NCI-H226 (cell line): Measurements from ENCODE around the gene PRSS53.

Experiments
- DNase-seq: peaks from one replicate; pipeline ENCODE4 v3.0.0-alpha.2; 2015

The PRSS53 gene

GRCh38 chr16:31093132-31093703 is 4.5 kb upstream of the PRSS53 start:
- DNase-seq = peak; percentile 47

DNA sequence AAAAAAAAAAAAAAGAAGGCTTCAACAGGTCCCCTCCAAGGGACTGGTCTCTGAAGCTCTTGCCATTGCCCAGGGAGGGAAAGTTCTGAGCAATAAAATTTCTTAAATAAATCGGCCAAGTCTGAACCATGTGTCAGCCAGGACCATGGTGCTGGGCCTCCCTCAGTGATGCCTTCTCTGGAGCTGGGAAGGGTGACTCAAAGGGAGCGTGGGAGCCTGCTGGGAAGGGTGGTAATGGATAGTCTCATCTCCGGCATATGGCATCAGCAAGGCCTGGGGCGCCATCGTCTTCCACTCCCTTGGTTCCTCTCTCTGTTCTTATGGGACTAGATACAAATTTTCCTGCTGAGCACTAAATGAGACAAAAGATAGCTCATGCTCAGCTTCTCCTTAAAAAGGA is 3.6 kb upstream of the PRSS53 start:
- DNase-seq = no peak

DNA sequence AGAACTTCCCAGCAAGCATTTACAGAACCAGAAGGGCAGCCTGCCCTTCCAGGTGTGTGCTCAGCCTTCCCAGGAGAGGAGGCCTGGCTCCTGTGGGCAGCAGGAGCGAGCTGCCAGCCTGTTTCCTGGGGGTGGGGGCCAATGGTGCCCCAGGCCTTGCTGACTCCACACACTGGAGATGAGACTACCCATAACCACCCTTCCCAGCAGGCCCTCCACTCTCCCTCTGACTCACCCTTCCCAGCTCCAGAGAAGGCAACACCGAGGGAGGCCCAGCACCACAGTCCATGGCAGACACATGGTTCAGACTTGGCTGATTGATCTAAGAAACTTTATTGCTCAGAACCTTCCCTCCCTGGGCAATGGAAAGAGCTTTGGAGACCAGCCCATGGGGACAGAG is 1.8 kb upstream of the PRSS53 start:
- DNase-seq = peak; percentile 65

DNA sequence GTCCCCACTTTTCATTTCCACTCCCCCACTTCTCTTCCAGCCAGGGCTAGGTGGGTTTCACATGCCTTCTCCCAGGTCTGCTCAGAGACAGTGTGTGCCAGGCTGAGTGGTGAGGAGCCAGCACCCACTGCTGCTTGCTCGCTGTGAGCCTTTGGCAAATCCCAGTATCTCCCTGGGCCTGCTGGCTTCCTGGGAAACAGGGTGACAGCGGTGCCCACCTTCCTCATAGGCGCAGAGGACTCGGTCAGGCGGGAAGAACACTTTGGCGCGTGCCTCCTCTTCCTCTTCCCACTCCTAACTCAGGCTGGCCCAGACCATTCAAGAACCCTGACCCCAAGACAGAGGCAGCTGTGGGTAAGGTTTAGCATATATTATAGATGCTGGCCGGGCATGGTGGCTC is 456 bp upstream of the PRSS53 start:
- DNase-seq = no peak

GRCh38 chr16:31087971-31088370 is 772 bp downstream of the PRSS53 start:
- no peak for DNase-seq

DNA sequence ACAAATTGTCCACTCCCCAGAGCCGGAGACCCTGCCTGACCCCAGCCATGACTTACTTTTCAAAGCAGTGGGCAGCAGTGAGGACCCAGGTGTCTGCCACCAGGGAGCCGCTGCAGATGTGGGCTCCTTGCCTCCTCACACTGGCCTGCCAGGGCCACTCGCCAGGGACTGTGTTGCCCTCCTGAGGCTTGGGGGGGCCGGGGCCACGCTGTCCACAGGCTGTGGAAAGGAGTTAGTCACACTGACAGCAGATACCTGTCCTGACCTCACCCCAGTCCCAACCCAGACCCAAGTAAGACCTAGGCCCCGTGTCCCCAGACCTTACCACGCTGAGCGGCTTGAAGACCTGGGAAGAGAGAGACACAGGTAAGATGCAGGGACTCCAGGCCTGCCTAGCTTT is 1.3 kb downstream of the PRSS53 start:
- DNase-seq = no peak

DNA sequence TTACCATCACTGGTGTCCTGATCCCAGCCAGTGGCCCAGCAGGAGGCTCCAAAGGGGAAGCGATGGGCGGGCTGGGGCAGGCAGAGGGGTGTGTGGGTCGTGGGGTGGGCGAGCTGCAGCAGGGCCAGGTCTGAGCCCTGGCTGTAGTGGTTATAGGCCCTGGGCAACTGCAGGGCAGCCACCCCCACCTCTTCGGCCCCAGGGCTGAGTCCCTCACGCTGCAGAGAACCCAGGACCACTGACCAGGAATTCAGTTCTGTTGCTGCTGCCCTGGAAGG is 2.2 kb downstream of the PRSS53 start:
- DNase-seq = no peak

GRCh38 chr16:31085873-31086628 is 2.7 kb downstream of the PRSS53 start:
- DNase-seq = no peak

DNA sequence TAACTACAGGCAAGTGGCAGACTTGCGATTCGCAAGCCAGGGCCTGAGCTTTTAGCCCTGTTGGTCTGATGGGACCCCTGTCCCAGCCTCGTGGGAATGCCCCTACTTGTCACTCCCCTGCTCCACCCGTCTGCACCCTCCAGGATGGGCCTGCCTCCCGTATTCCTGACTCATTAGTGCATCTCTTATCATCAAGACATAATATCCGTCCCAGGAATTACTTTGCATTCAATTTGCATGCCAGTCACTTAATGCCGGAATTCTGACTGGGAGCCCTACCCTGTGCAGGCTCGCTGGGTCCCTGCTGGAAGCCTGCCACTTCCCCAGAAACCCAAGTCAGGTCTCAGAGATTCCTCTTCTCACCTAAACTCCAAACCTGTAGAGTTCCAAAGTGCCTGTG is 3.3 kb downstream of the PRSS53 start:
- no peak for DNase-seq

- DNase-seq = no peak
These were observed 4.0 kb downstream of the PRSS53 start for GRCh38 chr16:31084584-31085302.

- DNase-seq = no peak
These were observed 4.8 kb downstream of the PRSS53 start for GRCh38 chr16:31083981-31084380.

- DNase-seq = no peak
These were observed 5.2 kb downstream of the PRSS53 start for GRCh38 chr16:31083556-31083955.

GRCh38 chr16:31083081-31083480 is 5.7 kb downstream of the PRSS53 start:
- DNase-seq = no peak

- no peak for DNase-seq
These were observed 6.2 kb downstream of the PRSS53 start for GRCh38 chr16:31082368-31083045.

- no peak for DNase-seq
These were observed 7.1 kb downstream of the PRSS53 start for GRCh38 chr16:31081428-31082351.

GRCh38 chr16:31080756-31081419 is 7.9 kb downstream of the PRSS53 start:
- no peak for DNase-seq

DNA sequence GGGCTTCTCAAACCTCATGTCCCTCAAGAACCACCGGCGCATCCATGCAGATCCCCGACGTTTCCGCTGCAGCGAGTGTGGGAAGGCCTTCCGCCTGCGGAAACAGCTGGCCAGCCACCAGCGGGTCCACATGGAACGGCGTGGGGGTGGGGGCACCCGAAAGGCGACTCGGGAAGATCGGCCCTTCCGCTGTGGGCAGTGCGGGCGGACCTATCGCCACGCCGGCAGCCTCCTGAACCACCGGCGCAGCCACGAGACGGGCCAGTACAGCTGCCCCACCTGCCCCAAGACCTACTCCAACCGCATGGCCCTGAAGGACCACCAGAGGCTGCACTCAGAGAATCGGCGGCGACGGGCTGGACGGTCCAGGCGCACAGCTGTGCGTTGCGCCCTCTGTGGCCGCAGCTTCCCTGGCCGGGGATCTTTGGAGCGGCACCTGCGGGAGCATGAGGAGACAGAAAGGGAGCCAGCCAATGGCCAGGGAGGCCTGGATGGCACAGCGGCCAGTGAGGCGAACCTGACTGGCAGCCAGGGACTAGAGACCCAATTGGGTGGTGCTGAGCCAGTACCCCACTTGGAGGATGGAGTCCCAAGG is 8.6 kb downstream of the PRSS53 start:
- no peak for DNase-seq

GRCh38 chr16:31079342-31079944 is 9.3 kb downstream of the PRSS53 start:
- no peak for DNase-seq

- DNase-seq = no peak
These were observed 10.0 kb downstream of the PRSS53 start for GRCh38 chr16:31078597-31079341.

GRCh38 chr16:31077592-31078396 is 10.9 kb downstream of the PRSS53 start:
- no peak for DNase-seq
